Measurements from ENCODE around the gene RFX7.

DNA sequence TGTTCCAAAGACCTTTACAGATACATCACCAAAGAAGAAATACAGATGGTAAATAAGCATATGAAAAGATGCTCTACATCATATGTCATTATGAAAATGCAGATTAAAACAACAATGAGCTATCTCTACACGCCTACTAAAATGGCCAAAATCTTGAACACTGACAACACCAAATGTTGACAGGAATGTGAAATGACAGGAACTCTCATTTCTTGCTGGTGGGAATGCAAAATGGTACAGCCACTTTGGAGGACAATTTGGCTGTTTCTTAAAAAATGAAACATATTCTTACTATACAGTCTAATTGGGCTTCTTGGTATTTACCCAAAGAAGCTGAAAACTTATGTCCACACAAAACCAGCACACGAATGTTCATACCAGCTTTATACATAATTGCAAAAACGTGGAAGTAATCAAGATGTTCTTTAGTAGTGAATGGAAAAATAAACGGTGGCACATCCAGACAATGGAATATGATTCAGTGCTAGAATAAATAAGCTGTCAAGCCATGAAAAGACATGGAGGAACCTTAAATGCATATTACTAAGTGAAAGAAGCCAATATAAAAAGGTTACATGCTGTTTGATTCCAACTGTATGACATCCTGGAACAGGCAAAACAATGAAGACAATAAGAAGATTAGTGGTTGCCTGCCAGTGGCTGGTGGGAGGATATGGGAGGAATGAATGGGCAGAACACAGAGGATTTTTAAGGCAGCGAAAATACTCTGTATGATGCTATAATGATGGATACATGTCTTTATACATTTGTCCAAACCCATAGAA is 169.0 kb downstream of the RFX7 start:
- TF ChIP-seq, protein P1, sequence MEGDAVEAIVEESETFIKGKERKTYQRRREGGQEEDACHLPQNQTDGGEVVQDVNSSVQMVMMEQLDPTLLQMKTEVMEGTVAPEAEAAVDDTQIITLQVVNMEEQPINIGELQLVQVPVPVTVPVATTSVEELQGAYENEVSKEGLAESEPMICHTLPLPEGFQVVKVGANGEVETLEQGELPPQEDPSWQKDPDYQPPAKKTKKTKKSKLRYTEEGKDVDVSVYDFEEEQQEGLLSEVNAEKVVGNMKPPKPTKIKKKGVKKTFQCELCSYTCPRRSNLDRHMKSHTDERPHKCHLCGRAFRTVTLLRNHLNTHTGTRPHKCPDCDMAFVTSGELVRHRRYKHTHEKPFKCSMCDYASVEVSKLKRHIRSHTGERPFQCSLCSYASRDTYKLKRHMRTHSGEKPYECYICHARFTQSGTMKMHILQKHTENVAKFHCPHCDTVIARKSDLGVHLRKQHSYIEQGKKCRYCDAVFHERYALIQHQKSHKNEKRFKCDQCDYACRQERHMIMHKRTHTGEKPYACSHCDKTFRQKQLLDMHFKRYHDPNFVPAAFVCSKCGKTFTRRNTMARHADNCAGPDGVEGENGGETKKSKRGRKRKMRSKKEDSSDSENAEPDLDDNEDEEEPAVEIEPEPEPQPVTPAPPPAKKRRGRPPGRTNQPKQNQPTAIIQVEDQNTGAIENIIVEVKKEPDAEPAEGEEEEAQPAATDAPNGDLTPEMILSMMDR (IDR thresholded peaks at IDR 0.05) = no peak
- TF ChIP-seq POLR2A (IDR thresholded peaks at IDR 0.05) = no peak
